HEK293 (cell line): ENCODE data around the gene FAM83F.
"Not testable (repeated sequence)": the region's sequence is repeated elsewhere in the genome, so short reads cannot be mapped to it uniquely, and the experiment has no call there.

Source experiments
- CTCF ChIA-PET: fragments of 350-600 bp; formaldehyde crosslinking; extraction: SDS; loops from one replicate; lab custom pipeline; 2021; ENCODE audit warnings: antibody characterized with exemption; lab: Yijun Ruan, JAX
- POLR2A ChIA-PET: fragments of 300-600 bp; formaldehyde crosslinking; extraction: SDS; loops from one replicate; lab custom pipeline; 2020; ENCODE audit warnings: antibody characterized with exemption, inconsistent platforms; lab: Yijun Ruan, JAX
- H3K27ac ChIP-seq: fragments of 200-500 bp; sonication (Bioruptor generic); 2 replicates; pipeline ENCODE4 v1.5.1; 2014; ENCODE audit warnings: low read depth, low read length, control low read depth, inconsistent platforms; ENCODE audit errors: extremely low read depth
- H3K36me3 ChIP-seq, 2 experiments: fragments of 200-500 bp in 1 of 2; sonication (Bioruptor generic) in 1 of 2; 1 replicate in 1 of 2; 2 replicates in 1 of 2; pipeline ENCODE4 v1.5.1; 2014 to 2017; ENCODE audit warnings: inconsistent platforms in 2 of 2, low read length in 2 of 2; ENCODE audit not compliant: control insufficient read depth in 2 of 2, insufficient read depth in 1 of 2
- H3K4me1 ChIP-seq: fragments of 200-500 bp; sonication (Bioruptor generic); 2 replicates; pipeline ENCODE4 v1.5.1; 2014; ENCODE audit warnings: mild to moderate bottlenecking, low read length, inconsistent platforms; ENCODE audit not compliant: control insufficient read depth, insufficient read depth
- H3K4me3 ChIP-seq: 2 replicates; pipeline ENCODE4 v1.5.1; 2011; ENCODE audit warnings: low read depth, mild to moderate bottlenecking, control low read depth, low read length, moderate library complexity
- H3K9me3 ChIP-seq: fragments of 200-500 bp; sonication (Bioruptor generic); 2 replicates; pipeline ENCODE4 v1.5.1; 2014; ENCODE audit warnings: low read depth, low read length, inconsistent platforms; ENCODE audit not compliant: control insufficient read depth, insufficient read depth
- BCL6B ChIP-seq: fragments of 450-650 bp; formaldehyde crosslinking; IDR thresholded peaks from 2 replicates; pipeline ENCODE4 v1.5.1; 2017; ENCODE audit warnings: missing biosample characterization, missing genetic modification characterization
- EGR2 ChIP-seq: fragments of 450-650 bp; formaldehyde crosslinking; IDR thresholded peaks from 2 replicates; pipeline ENCODE4 v1.5.1; 2016; ENCODE audit warnings: low read depth, missing biosample characterization, missing genetic modification characterization
- GLIS1 ChIP-seq: fragments of 450-650 bp; formaldehyde crosslinking; IDR thresholded peaks from 2 replicates; pipeline ENCODE4 v1.5.1; 2016; ENCODE audit warnings: missing biosample characterization, missing genetic modification characterization
- KLF8 ChIP-seq: fragments of 450-650 bp; formaldehyde crosslinking; IDR thresholded peaks from 2 replicates; pipeline ENCODE4 v1.5.1; 2016; ENCODE audit warnings: missing biosample characterization, missing genetic modification characterization
- KLF9 ChIP-seq: fragments of 450-650 bp; formaldehyde crosslinking; IDR thresholded peaks from 2 replicates; pipeline ENCODE4 v1.5.1; 2016; ENCODE audit warnings: missing biosample characterization, missing genetic modification characterization, low read depth
- RBAK ChIP-seq: fragments of 450-650 bp; formaldehyde crosslinking; IDR thresholded peaks from 2 replicates; pipeline ENCODE4 v1.5.1; 2016; ENCODE audit warnings: missing biosample characterization, missing genetic modification characterization
- WT1 ChIP-seq: fragments of 450-650 bp; formaldehyde crosslinking; IDR thresholded peaks from 2 replicates; pipeline ENCODE4 v1.5.1; 2016; ENCODE audit warnings: missing biosample characterization, missing genetic modification characterization
- ZBTB1 ChIP-seq: fragments of 450-650 bp; formaldehyde crosslinking; IDR thresholded peaks from 2 replicates; pipeline ENCODE4 v1.5.1; 2016; ENCODE audit warnings: missing biosample characterization, missing genetic modification characterization
- ZBTB17 ChIP-seq: fragments of 450-650 bp; formaldehyde crosslinking; IDR thresholded peaks from 2 replicates; pipeline ENCODE4 v1.5.1; 2016; ENCODE audit warnings: missing biosample characterization, missing genetic modification characterization
- ZBTB7A ChIP-seq: fragments of 450-650 bp; formaldehyde crosslinking; IDR thresholded peaks from 2 replicates; pipeline ENCODE4 v1.5.1; 2016; ENCODE audit warnings: low read depth, missing biosample characterization, missing genetic modification characterization
- ZBTB8A ChIP-seq: fragments of 450-650 bp; formaldehyde crosslinking; IDR thresholded peaks from 2 replicates; pipeline ENCODE4 v1.5.1; 2016; ENCODE audit warnings: missing biosample characterization, missing genetic modification characterization
- ZFHX2 ChIP-seq: fragments of 450-650 bp; formaldehyde crosslinking; conservative IDR thresholded peaks from 2 replicates; pipeline ENCODE4 v1.5.1; 2016; ENCODE audit warnings: missing biosample characterization, missing genetic modification characterization
- ZFP69B ChIP-seq: fragments of 450-650 bp; formaldehyde crosslinking; IDR thresholded peaks from 2 replicates; pipeline ENCODE4 v1.5.1; 2016; ENCODE audit warnings: missing biosample characterization, missing genetic modification characterization
- ZNF121 ChIP-seq: fragments of 450-650 bp; formaldehyde crosslinking; IDR thresholded peaks from 2 replicates; pipeline ENCODE4 v1.5.1; 2016; ENCODE audit warnings: missing biosample characterization, missing genetic modification characterization
- ZNF138 ChIP-seq: fragments of 450-650 bp; formaldehyde crosslinking; IDR thresholded peaks from 2 replicates; pipeline ENCODE4 v1.5.1; 2016; ENCODE audit warnings: missing biosample characterization, missing genetic modification characterization, borderline replicate concordance
- ZNF157 ChIP-seq: fragments of 450-650 bp; formaldehyde crosslinking; IDR thresholded peaks from 2 replicates; pipeline ENCODE4 v1.5.1; 2016; ENCODE audit warnings: missing biosample characterization, missing genetic modification characterization
- ZNF184 ChIP-seq: fragments of 450-650 bp; IDR thresholded peaks from 2 replicates; pipeline ENCODE4 v1.5.1; 2018; ENCODE audit warnings: missing biosample characterization, mild to moderate bottlenecking, missing genetic modification characterization
- ZNF2 ChIP-seq: fragments of 450-650 bp; formaldehyde crosslinking; IDR thresholded peaks from 2 replicates; pipeline ENCODE4 v1.5.1; 2016; ENCODE audit warnings: missing biosample characterization, missing genetic modification characterization
- ZNF214 ChIP-seq: fragments of 450-650 bp; formaldehyde crosslinking; IDR thresholded peaks from 2 replicates; pipeline ENCODE4 v1.5.1; 2017; ENCODE audit warnings: missing biosample characterization, mild to moderate bottlenecking, missing genetic modification characterization, borderline replicate concordance
- ZNF274 ChIP-seq, 2 experiments: fragments of 200-500 bp in 1 of 2; fragments of 450-650 bp in 1 of 2; sonication (Bioruptor generic) in 1 of 2; formaldehyde crosslinking in 1 of 2; IDR thresholded peaks; 2 replicates each; pipeline versions ENCODE4 v1.5.1 to v1.6.1; 2014 to 2016; ENCODE audit warnings: borderline replicate concordance in 1 of 2, inconsistent platforms in 1 of 2, low read length in 1 of 2, missing biosample characterization in 1 of 2, missing genetic modification characterization in 1 of 2
- ZNF280C ChIP-seq: fragments of 450-650 bp; formaldehyde crosslinking; IDR thresholded peaks from 2 replicates; pipeline ENCODE4 v1.5.1; 2016; ENCODE audit warnings: missing biosample characterization, missing genetic modification characterization
- ZNF341 ChIP-seq: fragments of 450-650 bp; formaldehyde crosslinking; IDR thresholded peaks from 2 replicates; pipeline ENCODE4; 2016; ENCODE audit warnings: low read depth, missing biosample characterization, missing genetic modification characterization
- ZNF37A ChIP-seq: fragments of 450-650 bp; IDR thresholded peaks from 2 replicates; pipeline ENCODE4 v1.5.1; 2018; ENCODE audit warnings: missing biosample characterization, missing genetic modification characterization
- ZNF404 ChIP-seq: fragments of 450-650 bp; formaldehyde crosslinking; IDR thresholded peaks from 2 replicates; pipeline ENCODE4 v1.5.1; 2017; ENCODE audit warnings: missing biosample characterization, missing genetic modification characterization
- ZNF473 ChIP-seq: fragments of 450-650 bp; formaldehyde crosslinking; IDR thresholded peaks from 2 replicates; pipeline ENCODE4 v1.5.1; 2017; ENCODE audit warnings: missing biosample characterization, missing genetic modification characterization
- ZNF488 ChIP-seq: fragments of 450-650 bp; formaldehyde crosslinking; IDR thresholded peaks from 2 replicates; pipeline ENCODE4 v1.5.1; 2016; ENCODE audit warnings: missing biosample characterization, missing genetic modification characterization
- ZNF629 ChIP-seq: fragments of 450-650 bp; formaldehyde crosslinking; IDR thresholded peaks from 2 replicates; pipeline ENCODE4 v1.5.1; 2017; ENCODE audit warnings: missing biosample characterization, missing genetic modification characterization
- ZNF670 ChIP-seq: fragments of 450-650 bp; formaldehyde crosslinking; IDR thresholded peaks from 2 replicates; pipeline ENCODE4 v1.5.1; 2016; ENCODE audit warnings: missing biosample characterization, missing genetic modification characterization, low read depth

The FAM83F gene

GRCh38 chr22:39949964-39950737 lies 44.6 kb upstream of the FAM83F start:
- Histone ChIP-seq H3K4me1 (no peaks in the 10 kb centered on the region), H3K36me3 (no peaks in the 10 kb centered on the region), H3K4me3 (no peak overlapping the region), H3K9me3 (no peaks in the 10 kb centered on the region)
- CTCF ChIA-PET: interaction anchor here (0.6 to 0.9 kb wide), 3 partner anchors 26 to 73 kb away, joined by 3 to 4 read pairs (median 3); no protein-coding TSS in a partner anchor
- TF ChIP-seq ZNF214 (no peak), ZFHX2 (tag by site-specific recombination) (peak; percentile 92), RBAK (tag by site-specific recombination) (no peak), ZNF184 (no peak), ZNF341 (tag by site-specific recombination) (no peak), KLF9 (no peak), EGR2 (tag by site-specific recombination) (peak; percentile 98), ZBTB7A (no peak), ZNF157 (tag by site-specific recombination) (no peak), ZNF629 (no peak), WT1 (tag by site-specific recombination) (peak; percentile 47; the same call in 1 of the 2 replicates), ZBTB17 (no peak), ZNF2 (tag by site-specific recombination) (no peak), KLF8 (tag by site-specific recombination) (no peak), ZNF274 (IDR thresholded peaks at IDR 0.05; ENCODE audit: low read length) (no peak), ZNF274 (tag by site-specific recombination; IDR thresholded peaks at IDR 0.05; ENCODE audit: borderline replicate concordance) (no peak), ZBTB1 (no peak), ZFP69B (no peak)
- TF ChIP-seq, all 188 proteins: peak for 3
- H3K27ac ChIP-seq: no peak overlapping the region
- POLR2A ChIA-PET: no interaction called here

GRCh38 chr22:39951603-39952293 lies 43.0 kb upstream of the FAM83F start:
- CTCF ChIA-PET: interaction anchor here (0.6 to 2.5 kb wide), 4 partner anchors 9 to 357 kb away, joined by 4 to 8 read pairs (median 5); no protein-coding TSS in a partner anchor
- H3K27ac ChIP-seq, H3K4me1 ChIP-seq: not testable (repeated sequence)

GRCh38 chr22:39952347-39952746 lies 42.4 kb upstream of the FAM83F start:
- POLR2A ChIA-PET: no interaction called here
- Histone ChIP-seq H3K9me3 (no peaks in the 10 kb centered on the region), H3K36me3 (no peaks in the 10 kb centered on the region), H3K4me1 (no peaks in the 10 kb centered on the region), H3K4me3 (no peak overlapping the region), H3K27ac (no peak overlapping the region)
- CTCF ChIA-PET: interaction anchor here (0.6 to 3.4 kb wide), 5 partner anchors 9 to 356 kb away, joined by 4 to 15 read pairs (median 6); no protein-coding TSS in a partner anchor
- TF ChIP-seq ZNF138 (tag by site-specific recombination) (no peak), ZNF670 (tag by site-specific recombination) (no peak), GLIS1 (tag by site-specific recombination) (no peak), ZBTB8A (tag by site-specific recombination) (no peak), ZNF488 (tag by site-specific recombination) (no peak), ZNF404 (no peak), ZBTB1 (no peak), ZNF37A (no peak), ZNF280C (no peak), ZNF473 (no peak), BCL6B (tag by site-specific recombination) (no peak)

More at GRCh38 chr22:39951603-39952293, 43.0 kb upstream of the FAM83F start:
- H3K36me3 ChIP-seq, H3K4me3 ChIP-seq, H3K9me3 ChIP-seq, POLR2A ChIA-PET: not testable (repeated sequence)
- 0 out of 2 replicates have a peak, but pooled peaks have one; percentile 21 for TF ChIP-seq ZNF121
